IMR-90 (cell line): Measurements from ENCODE around the gene NHEJ1. TPM values are rescaled to one million over a fixed set of nuclear protein-coding genes. Genes with fewer than 3 reads are reported as not detected.

Experiments used
- ATAC-seq: fragments of 200-7000 bp; cut with Tn5 transposase; 2 replicates; pipeline ENCODE4 v1.9.1; 2020; ENCODE audit warnings: low read depth, mild to moderate bottlenecking, moderate library complexity
- BruUV-seq: library from RNA; stranded (reverse); fragments of 400-500 nt; replicated peaks from 2 replicates; lab custom pipeline; 2021; lab: Mats Ljungman, UMichigan
- CTCF ChIA-PET: fragments of 300-600 bp; formaldehyde crosslinking; extraction: SDS; loops from one replicate; lab custom pipeline; 2021; ENCODE audit warnings: antibody characterized with exemption; lab: Yijun Ruan, JAX
- POLR2A ChIA-PET: fragments of 300-600 bp; sonication (Branson Sonifier 250); formaldehyde crosslinking; loops from one replicate; lab custom pipeline; 2022; ENCODE audit warnings: antibody characterized with exemption; ENCODE audit not compliant: unreplicated experiment; lab: Charles Lee
- DNase-seq: peaks from one replicate; pipeline ENCODE4 v3.0.0; 2013
- H2AFZ ChIP-seq: replicated peaks from 2 replicates; pipeline ENCODE3; 2013; ENCODE audit warnings: low read length, mild to moderate bottlenecking; ENCODE audit not compliant: poor library complexity
- H2AK5ac ChIP-seq: 2 replicates; pipeline ENCODE4 v1.6.1; 2013; ENCODE audit warnings: low read depth, low read length, inconsistent platforms
- H2AK9ac ChIP-seq: replicated peaks from 2 replicates; pipeline ENCODE3; 2013; ENCODE audit warnings: mild to moderate bottlenecking, low read depth, low read length, moderate library complexity; ENCODE audit not compliant: poor library complexity
- H2BK120ac ChIP-seq: 2 replicates; pipeline ENCODE4 v1.6.1; 2013; ENCODE audit warnings: low read depth, low read length, inconsistent platforms
- H2BK15ac ChIP-seq: 3 replicates; pipeline ENCODE4 v1.6.1; 2013; ENCODE audit warnings: low read depth, low read length, inconsistent platforms
- H2BK20ac ChIP-seq: 2 replicates; pipeline ENCODE4 v1.6.1; 2013; ENCODE audit warnings: low read depth, mild to moderate bottlenecking, inconsistent platforms, low read length, moderate library complexity
- H2BK5ac ChIP-seq: 2 replicates; pipeline ENCODE4 v1.6.1; 2013; ENCODE audit warnings: mild to moderate bottlenecking, low read depth, low read length, inconsistent platforms; ENCODE audit not compliant: poor library complexity, severe bottlenecking
- H3K14ac ChIP-seq: replicated peaks from 2 replicates; pipeline ENCODE4 v1.6.1; 2013; ENCODE audit warnings: low read depth, low read length, inconsistent platforms
- H3K18ac ChIP-seq: 2 replicates; pipeline ENCODE4 v1.6.1; 2013; ENCODE audit warnings: low read depth, low read length, control low read depth
- H3K23ac ChIP-seq: 2 replicates; pipeline ENCODE4 v1.6.1; 2013; ENCODE audit warnings: low read depth, low read length, inconsistent platforms
- H3K27ac ChIP-seq: 2 replicates; pipeline ENCODE4 v1.5.1; 2013; ENCODE audit warnings: mild to moderate bottlenecking, control low read depth, low read length; ENCODE audit not compliant: insufficient read depth
- H3K27me3 ChIP-seq: 2 replicates; pipeline ENCODE4 v1.6.1; 2013; ENCODE audit warnings: low read length; ENCODE audit not compliant: control insufficient read depth, insufficient read depth
- H3K36me3 ChIP-seq: 2 replicates; pipeline ENCODE4 v1.6.1; 2013; ENCODE audit warnings: low read length, mixed read lengths; ENCODE audit not compliant: control insufficient read depth, insufficient read depth
- H3K4ac ChIP-seq: 2 replicates; pipeline ENCODE4 v1.6.1; 2013; ENCODE audit warnings: low read depth, low read length, inconsistent platforms
- H3K4me1 ChIP-seq: 2 replicates; pipeline ENCODE4 v1.6.1; 2013; ENCODE audit warnings: low read length, mixed read lengths; ENCODE audit not compliant: control insufficient read depth, insufficient read depth
- H3K4me2 ChIP-seq: 2 replicates; pipeline ENCODE4 v1.6.1; 2013; ENCODE audit warnings: low read depth, mild to moderate bottlenecking, control low read depth, low read length, moderate library complexity
- H3K4me3 ChIP-seq: 2 replicates; pipeline ENCODE4 v1.5.1; 2013; ENCODE audit warnings: low read depth, mild to moderate bottlenecking, control low read depth, low read length, moderate library complexity; ENCODE audit not compliant: insufficient read depth
- H3K56ac ChIP-seq: 2 replicates; pipeline ENCODE4 v1.6.1; 2013; ENCODE audit warnings: low read length, inconsistent platforms; ENCODE audit not compliant: insufficient read depth; ENCODE audit errors: extremely low read depth
- H3K79me1 ChIP-seq, 2 experiments: 2 replicates each; pipeline ENCODE4 v1.6.1; 2013; ENCODE audit warnings: low read length in 2 of 2, inconsistent platforms in 1 of 2, low read depth in 1 of 2
- H3K9ac ChIP-seq: 2 replicates; pipeline ENCODE4 v1.6.1; 2013; ENCODE audit warnings: low read depth, low read length, control low read depth
- H3K9me1 ChIP-seq: 2 replicates; pipeline ENCODE4 v1.6.1; 2013; ENCODE audit warnings: low read length, inconsistent platforms; ENCODE audit not compliant: insufficient read depth
- H3K9me3 ChIP-seq: 2 replicates; pipeline ENCODE4 v1.6.1; 2013; ENCODE audit warnings: low read length; ENCODE audit not compliant: control insufficient read depth, insufficient read depth
- H4K20me1 ChIP-seq: 2 replicates; pipeline ENCODE4 v1.6.1; 2013; ENCODE audit warnings: low read length, inconsistent platforms; ENCODE audit not compliant: insufficient read depth
- H4K5ac ChIP-seq: 2 replicates; pipeline ENCODE4 v1.6.1; 2013; ENCODE audit warnings: mild to moderate bottlenecking, low read depth, low read length, control low read depth
- H4K8ac ChIP-seq, 2 experiments: 2 replicates each; pipeline ENCODE4 v1.6.1; 2013; ENCODE audit warnings: low read depth in 2 of 2, low read length in 2 of 2, control low read depth in 1 of 2, inconsistent platforms in 1 of 2
- H4K91ac ChIP-seq: 2 replicates; pipeline ENCODE4 v1.6.1; 2013; ENCODE audit warnings: low read depth, low read length, inconsistent platforms; ENCODE audit not compliant: insufficient read depth
- BHLHE40 ChIP-seq: fragments of 150-350 bp; IDR thresholded peaks from 2 replicates; pipeline ENCODE4 v1.6.1; 2016; ENCODE audit warnings: mild to moderate bottlenecking, low read depth, low read length
- CEBPB ChIP-seq: IDR thresholded peaks from 2 replicates; pipeline ENCODE4 v1.6.1; 2012; ENCODE audit warnings: low read depth, low read length, improper control_type of control experiment
- FOS ChIP-seq: fragments of 150-350 bp; IDR thresholded peaks from 2 replicates; pipeline ENCODE4 v1.6.1; 2016; ENCODE audit warnings: low read depth, low read length
- MAZ ChIP-seq: IDR thresholded peaks from 2 replicates; pipeline ENCODE4 v1.6.1; 2012; ENCODE audit warnings: low read depth, mild to moderate bottlenecking, low read length, improper control_type of control experiment, moderate library complexity, borderline replicate concordance
- RAD21 ChIP-seq: IDR thresholded peaks from 2 replicates; pipeline ENCODE4 v1.6.1; 2012; ENCODE audit warnings: low read length, improper control_type of control experiment
- WGBS, 2 experiments: methylation state at CpG; one replicate each; pipeline versions ENCODE4 v1.1.5 to v1.1.7; 2013; ENCODE audit warnings: missing lambda C conversion rate in 2 of 2; ENCODE audit not compliant: insufficient read length in 1 of 2; ENCODE audit errors: extremely low coverage in 2 of 2; 5-methylcytosine and 5-hydroxymethylcytosine counted together
- dilution Hi-C: fragments of 300-500 bp; cut with HindIII; formaldehyde crosslinking; loops from one replicate; pipeline ENCODE4 v1.14.3; 2018; ENCODE audit warnings: low sequenced_read_pairs; ENCODE audit not compliant: unreplicated experiment
- in situ Hi-C: fragments of 300-500 bp; cut with MboI; formaldehyde crosslinking; loops from 3 replicates; pipeline ENCODE4 v1.14.3; 2019; ENCODE audit warnings: low sequenced_read_pairs, inconsistent platforms, mixed read lengths
- intact Hi-C: fragments of 100-400 bp; cut with micrococcal nuclease; formaldehyde crosslinking; loops from 2 replicates; pipeline ENCODE4 v1.10.0; 2022
- polyA plus RNA-seq, 3 experiments: library from polyadenylated mRNA; depleted of rRNA; stranded (reverse); fragments of >200 nt; gene quantifications; 2 replicates each; pipeline ENCODE4 v1.2.3, GENCODE V29; 2012; ENCODE audit warnings: low replicate concordance in 1 of 3
- total RNA-seq: library from RNA; depleted of rRNA; stranded (reverse); fragments of >200 nt; gene quantifications from 2 replicates; pipeline ENCODE4 v1.2.3, GENCODE V29; 2012
- TF ChIP-seq, protein P1 (sequence below): fragments of 150-350 bp; IDR thresholded peaks from 2 replicates; pipeline ENCODE4 v1.6.1; 2017; ENCODE audit warnings: mild to moderate bottlenecking, antibody characterized with exemption, low read length, low read depth

Gene NHEJ1
- total and polyA plus RNA-seq, 2 of the 4 experiments (the other 2 are of a cell fraction), result 12.5 to 23.1 TPM

DNA sequence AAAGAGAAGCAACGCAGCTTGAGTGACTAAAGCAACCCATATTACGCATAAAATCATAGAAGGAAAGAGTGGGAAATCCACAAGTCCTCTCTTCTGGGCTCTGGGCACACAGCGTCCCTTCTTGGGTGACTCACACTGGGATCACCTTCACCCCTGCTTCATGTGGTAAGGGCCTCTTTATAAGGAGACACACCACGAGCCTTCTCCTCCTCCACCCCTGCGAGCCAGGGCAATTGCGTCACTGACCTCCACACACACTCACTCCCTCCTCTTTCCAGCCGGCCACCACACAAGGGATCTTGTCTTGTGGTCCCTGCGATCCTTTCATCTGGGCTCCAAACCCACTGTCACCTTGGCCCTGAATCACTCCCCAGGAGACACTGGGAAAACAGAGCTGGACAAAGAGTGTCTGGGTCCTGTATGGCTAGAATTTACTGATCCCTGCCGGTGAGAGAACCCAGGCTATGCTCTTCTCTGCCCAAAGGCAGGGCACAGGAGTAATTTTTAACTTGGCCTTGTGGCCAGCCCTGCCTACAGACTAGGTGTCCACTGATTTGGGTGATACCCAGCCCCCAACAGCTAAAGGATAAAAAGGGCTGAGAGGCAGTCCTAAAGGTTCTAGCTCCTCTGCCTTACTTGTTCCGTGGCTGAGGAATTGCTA lies 35.3 kb downstream of the NHEJ1 start:
- H4K5ac ChIP-seq, result no peak overlapping the region
- CTCF ChIA-PET, result interaction anchor here (0.8 to 1.2 kb wide), 5 partner anchors 17 to 67 kb away, joined by 3 to 5 read pairs (median 4); no protein-coding TSS in a partner anchor
- H3K14ac ChIP-seq, result no peak overlapping the region
- H3K56ac ChIP-seq, result no peak overlapping the region
- H2AK9ac ChIP-seq, result no peak overlapping the region
- H3K79me1 ChIP-seq, result no peaks in the 10 kb centered on the region; a peak in 1 of 4 replicates
- H2BK120ac ChIP-seq, result no peak overlapping the region
- no peak overlapping the region for H2BK15ac ChIP-seq
- intact Hi-C loops (loop anchor here (2.0 kb wide), 1 partner anchor 29 kb away; no protein-coding TSS in a partner anchor), in situ Hi-C loops (no loop called here), dilution Hi-C loops (no loop called here)
- peaks cover 12% of the 10 kb centered on the region for H3K4me1 ChIP-seq
- H2BK20ac ChIP-seq, result no peak overlapping the region
- peak; percentile 88 for DNase-seq
- POLR2A ChIA-PET, result no interaction called here
- no peaks in the 10 kb centered on the region for H3K9me3 ChIP-seq
- no peak overlapping the region for H3K27ac ChIP-seq
- H4K91ac ChIP-seq, result no peak overlapping the region
- 19% methylated on average over 3 of the region's 10 CpGs; no CpG with 5 or more reads in 1 of the 2 experiments for WGBS, 2 experiments
- H3K9me1 ChIP-seq, result peaks cover 9% of the 10 kb centered on the region
- no peak overlapping the region; the same call in 1 of the 2 replicates for H3K23ac ChIP-seq
- H2AK5ac ChIP-seq, result 0 out of 2 replicates have a peak overlapping the region, but pooled peaks have one; percentile 14
- H2AFZ ChIP-seq, result peak overlapping the region; percentile 38
- no peaks in the 10 kb centered on the region for H3K36me3 ChIP-seq
- 0 out of 4 replicates have a peak overlapping the region, but pooled peaks of 1 of the 2 experiments have one; percentile 2 for H4K8ac ChIP-seq
- no peaks in the 10 kb centered on the region for H4K20me1 ChIP-seq
- no peak overlapping the region for H2BK5ac ChIP-seq
- no peak overlapping the region for H3K9ac ChIP-seq
- H3K27me3 ChIP-seq, result no peaks in the 10 kb centered on the region
- TF ChIP-seq BHLHE40 (peak; percentile 23; the same call in 1 of the 2 replicates), RAD21 (no peak), FOS (peak; percentile 52), MAZ (peak; percentile 47; the same call in 1 of the 2 replicates), CEBPB (peak; percentile 96)
- TF ChIP-seq, protein P1, sequence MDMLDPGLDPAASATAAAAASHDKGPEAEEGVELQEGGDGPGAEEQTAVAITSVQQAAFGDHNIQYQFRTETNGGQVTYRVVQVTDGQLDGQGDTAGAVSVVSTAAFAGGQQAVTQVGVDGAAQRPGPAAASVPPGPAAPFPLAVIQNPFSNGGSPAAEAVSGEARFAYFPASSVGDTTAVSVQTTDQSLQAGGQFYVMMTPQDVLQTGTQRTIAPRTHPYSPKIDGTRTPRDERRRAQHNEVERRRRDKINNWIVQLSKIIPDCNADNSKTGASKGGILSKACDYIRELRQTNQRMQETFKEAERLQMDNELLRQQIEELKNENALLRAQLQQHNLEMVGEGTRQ, result 0 out of 2 replicates have a peak, but pooled peaks have one; percentile 23
- no TSS peak for BruUV-seq
- no peak overlapping the region for H3K4me3 ChIP-seq
- H3K4ac ChIP-seq, result no peak overlapping the region
- H3K18ac ChIP-seq, result no peak overlapping the region
- no peak overlapping the region for H3K4me2 ChIP-seq
- ATAC-seq, result peak; percentile 83
